Activated CD8-positive, alpha-beta memory T cell treated with anti-CD3 and anti-CD28 coated beads, Interleukin-2, amount 50 U/mL, for 1 hour (primary cell): ENCODE data around the gene ICAM3.
A peak's percentile ranks its signal among the peaks of the same experiment; 100 is the strongest.
"Not testable (repeated sequence)": the region's sequence is repeated elsewhere in the genome, so short reads cannot be mapped to it uniquely, and the experiment has no call there.

Experiments
- DNase-seq: peaks from one replicate; pipeline ENCODE4 v3.0.0-alpha.2; 2020; ENCODE audit errors: extremely low read depth

ICAM3 gene, protein sequence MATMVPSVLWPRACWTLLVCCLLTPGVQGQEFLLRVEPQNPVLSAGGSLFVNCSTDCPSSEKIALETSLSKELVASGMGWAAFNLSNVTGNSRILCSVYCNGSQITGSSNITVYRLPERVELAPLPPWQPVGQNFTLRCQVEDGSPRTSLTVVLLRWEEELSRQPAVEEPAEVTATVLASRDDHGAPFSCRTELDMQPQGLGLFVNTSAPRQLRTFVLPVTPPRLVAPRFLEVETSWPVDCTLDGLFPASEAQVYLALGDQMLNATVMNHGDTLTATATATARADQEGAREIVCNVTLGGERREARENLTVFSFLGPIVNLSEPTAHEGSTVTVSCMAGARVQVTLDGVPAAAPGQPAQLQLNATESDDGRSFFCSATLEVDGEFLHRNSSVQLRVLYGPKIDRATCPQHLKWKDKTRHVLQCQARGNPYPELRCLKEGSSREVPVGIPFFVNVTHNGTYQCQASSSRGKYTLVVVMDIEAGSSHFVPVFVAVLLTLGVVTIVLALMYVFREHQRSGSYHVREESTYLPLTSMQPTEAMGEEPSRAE

GRCh38 chr19:10339380-10339960, at the start of gene ICAM3:
TSS of gene ICAM3 (minus strand) at chr19:10339624. CDS start at chr19:10339614, 10 bp downstream.
- no peak for DNase-seq

GRCh38 chr19:10388957-10389356, 49.5 kb upstream of the ICAM3 start:
- DNase-seq: peak; percentile 65

DNA sequence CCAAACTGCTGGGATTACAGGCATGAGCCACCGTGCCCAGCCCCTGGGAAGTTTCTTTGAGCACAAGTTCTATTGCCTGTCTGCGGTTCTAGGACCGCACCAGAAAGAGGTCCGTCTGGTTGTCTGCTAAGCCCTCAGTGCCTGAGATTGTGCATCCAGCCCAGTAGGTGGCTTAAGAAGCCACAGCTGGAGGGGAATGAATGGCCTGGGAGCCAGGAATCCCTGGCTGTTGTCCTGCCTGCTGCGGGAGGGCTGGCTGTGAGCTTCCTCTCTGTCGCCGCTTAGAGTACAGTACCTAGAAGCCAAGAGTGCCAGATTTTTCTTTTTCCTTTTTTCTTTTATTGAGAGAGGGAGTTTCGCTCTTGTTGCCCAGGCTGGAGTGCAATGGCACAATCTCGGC, 45.2 kb upstream of the ICAM3 start:
- no peak for DNase-seq

GRCh38 chr19:10383223-10383499, 43.7 kb upstream of the ICAM3 start:
- DNase-seq: not testable (repeated sequence)

GRCh38 chr19:10380313-10381102, 41.1 kb upstream of the ICAM3 start, which contains the start of gene TYK2:
TSS of gene TYK2 (minus strand) at chr19:10380572. CDS start at chr19:10378406, 2,166 bp downstream.
- DNase-seq: peak; percentile 82

- no peak for DNase-seq
Observed at GRCh38 chr19:10379880-10380312, 40.5 kb upstream of the ICAM3 start.

- no peak for DNase-seq
Observed at GRCh38 chr19:10378124-10378523, 38.7 kb upstream of the ICAM3 start.

DNA sequence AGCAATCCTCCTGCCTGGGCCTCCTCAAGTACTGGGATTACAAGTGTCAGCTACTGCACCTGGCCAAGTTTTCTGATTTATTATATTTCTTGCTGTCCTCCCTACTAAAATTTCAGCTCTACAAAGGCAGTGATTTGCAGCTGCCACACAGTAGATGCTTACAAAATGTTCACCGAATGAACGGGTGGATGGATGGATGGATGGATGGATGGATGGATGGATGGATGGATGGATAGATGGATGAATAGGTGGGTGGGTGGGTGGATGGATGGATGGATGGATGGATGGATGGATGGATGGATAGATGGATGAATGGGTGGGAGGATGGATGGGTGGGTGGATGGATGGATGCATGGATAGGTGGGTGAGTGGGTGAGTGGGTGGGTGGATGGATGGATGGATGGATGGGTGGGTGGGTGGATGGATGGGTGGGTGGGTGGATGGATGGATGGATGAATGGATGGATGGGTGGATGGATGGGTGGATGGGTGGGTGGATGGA, 37.8 kb upstream of the ICAM3 start:
- DNase-seq: not testable (repeated sequence)

DNA sequence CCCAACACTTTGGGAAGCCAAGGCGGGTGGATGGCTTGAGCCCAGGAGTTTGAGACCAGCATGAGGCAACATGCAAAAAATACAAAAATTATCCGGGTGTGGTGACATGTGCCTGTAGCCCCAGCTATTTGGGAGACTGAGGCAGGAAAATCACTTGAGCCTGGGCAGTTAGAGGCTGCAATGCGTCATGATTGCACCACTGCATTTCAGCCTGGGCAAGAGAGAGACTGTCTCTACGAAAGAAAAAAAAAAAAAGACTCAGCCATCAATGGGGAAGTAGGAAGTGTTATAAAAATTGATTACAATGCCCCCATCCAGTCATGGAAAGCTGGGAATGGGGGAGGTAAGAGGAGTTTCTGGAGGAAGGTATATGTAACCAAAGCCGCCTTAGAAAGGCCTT, 35.5 kb upstream of the ICAM3 start:
- no peak for DNase-seq

GRCh38 chr19:10372690-10373089, 33.3 kb upstream of the ICAM3 start:
- DNase-seq: no peak

DNA sequence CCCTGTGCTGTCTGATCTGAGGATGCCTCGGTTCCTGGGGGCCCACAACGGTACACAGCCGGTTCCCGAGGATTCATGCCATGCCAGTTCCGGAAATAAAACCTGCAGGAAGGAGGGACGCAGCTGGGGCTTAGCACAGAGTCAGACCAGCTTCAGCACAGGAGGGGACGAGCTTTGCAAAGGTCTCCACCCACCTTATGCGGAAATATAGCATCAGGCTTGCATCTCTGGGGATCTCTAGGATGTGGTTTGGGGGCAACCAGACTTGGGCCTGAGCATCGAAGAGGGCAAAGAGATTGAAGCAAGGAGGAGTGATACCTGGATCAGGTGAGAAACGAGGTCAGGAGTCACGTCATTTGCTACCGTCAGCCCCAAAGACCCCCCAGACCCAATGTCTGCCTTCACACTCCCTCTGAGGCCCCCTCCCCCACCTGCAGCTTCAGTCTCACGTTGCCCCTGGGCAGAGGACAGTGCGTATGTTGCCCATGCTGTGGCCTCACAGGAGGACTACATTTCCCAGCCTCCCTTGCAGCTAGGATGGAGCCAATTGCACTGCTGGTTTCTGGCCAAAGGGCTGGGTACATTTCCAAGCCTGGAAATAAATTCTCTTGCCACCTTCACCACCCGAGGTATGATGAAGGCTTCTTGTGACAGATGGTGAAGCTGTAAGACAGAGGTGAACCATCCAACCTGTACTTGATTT, 28.8 kb upstream of the ICAM3 start:
- DNase-seq: no peak

GRCh38 chr19:10366950-10367512, 27.6 kb upstream of the ICAM3 start:
- not testable (repeated sequence) for DNase-seq

- no peak for DNase-seq
Observed at GRCh38 chr19:10365518-10365917, 26.1 kb upstream of the ICAM3 start.

DNA sequence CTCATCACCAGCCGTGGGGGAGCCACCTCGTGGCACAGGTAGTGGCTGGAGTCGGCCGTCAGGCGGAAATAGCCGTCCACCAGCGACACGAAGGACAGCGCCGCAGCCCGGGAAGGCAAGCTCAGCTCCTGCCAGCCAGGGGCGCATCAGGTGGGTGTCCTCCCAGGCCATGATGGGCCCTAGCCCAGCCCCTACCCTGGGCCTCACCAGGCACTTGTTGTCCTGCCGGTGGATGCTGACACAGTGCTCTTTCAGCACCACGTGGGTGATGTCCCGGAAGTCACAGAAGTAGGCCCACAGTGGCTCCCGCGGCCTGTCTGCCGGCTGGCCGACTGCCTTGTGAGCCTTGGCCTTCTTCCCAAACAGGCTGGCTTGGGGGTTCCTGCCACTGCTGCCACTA, 25.2 kb upstream of the ICAM3 start:
- DNase-seq: no peak

- DNase-seq: no peak
Observed at GRCh38 chr19:10363789-10364281, 24.4 kb upstream of the ICAM3 start.

DNA sequence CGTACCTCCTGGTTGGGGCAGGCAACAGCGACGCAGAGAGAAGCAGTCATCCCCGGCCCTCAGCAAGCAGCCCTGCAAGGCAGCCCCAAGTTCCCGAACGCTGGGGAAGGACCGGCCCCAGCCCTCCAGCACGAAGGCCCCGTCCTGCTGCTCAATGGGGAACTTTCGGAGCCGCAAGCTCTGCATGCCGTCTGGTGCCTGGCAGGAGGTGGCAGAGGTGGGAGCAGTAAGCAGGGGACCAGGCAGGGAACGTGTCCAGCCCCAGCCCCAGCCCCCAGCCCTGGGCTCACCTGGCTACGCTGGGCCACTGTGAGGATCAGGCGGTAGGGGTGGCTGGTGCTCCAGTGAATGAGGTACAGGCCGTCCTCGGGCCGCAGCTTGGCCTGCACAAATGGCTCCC, 22.8 kb upstream of the ICAM3 start:
- no peak for DNase-seq

DNA sequence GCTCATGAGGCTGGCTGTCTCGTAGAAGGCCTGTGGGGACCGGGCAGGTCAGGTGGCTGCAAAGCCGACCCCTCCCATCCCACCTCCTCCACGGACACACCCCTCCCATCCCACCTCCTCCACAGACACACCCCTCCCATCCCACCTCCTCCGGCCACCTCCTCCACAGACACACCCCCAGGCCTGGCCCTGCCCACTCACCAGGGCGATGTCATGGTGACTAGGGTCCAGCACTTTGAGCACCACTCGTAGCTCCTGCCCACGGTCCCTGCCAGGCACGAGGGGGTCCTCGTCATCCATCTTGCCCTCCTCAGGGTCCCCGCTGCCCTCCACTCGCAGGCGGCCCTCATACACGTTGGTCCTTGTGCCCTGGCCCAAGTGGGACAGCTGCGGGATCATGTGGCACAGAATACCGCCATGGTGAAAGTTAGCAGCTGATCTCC, 22.2 kb upstream of the ICAM3 start:
- DNase-seq: no peak

GRCh38 chr19:10356431-10356830, 17.0 kb upstream of the ICAM3 start:
- no peak for DNase-seq

GRCh38 chr19:10353793-10354391, 14.5 kb upstream of the ICAM3 start:
- no peak for DNase-seq
